Measurements from ENCODE around the gene LRRC55.
"Not testable (repeated sequence)": the region's sequence is repeated elsewhere in the genome, so short reads cannot be mapped to it uniquely, and the experiment has no call there.

The LRRC55 gene

DNA sequence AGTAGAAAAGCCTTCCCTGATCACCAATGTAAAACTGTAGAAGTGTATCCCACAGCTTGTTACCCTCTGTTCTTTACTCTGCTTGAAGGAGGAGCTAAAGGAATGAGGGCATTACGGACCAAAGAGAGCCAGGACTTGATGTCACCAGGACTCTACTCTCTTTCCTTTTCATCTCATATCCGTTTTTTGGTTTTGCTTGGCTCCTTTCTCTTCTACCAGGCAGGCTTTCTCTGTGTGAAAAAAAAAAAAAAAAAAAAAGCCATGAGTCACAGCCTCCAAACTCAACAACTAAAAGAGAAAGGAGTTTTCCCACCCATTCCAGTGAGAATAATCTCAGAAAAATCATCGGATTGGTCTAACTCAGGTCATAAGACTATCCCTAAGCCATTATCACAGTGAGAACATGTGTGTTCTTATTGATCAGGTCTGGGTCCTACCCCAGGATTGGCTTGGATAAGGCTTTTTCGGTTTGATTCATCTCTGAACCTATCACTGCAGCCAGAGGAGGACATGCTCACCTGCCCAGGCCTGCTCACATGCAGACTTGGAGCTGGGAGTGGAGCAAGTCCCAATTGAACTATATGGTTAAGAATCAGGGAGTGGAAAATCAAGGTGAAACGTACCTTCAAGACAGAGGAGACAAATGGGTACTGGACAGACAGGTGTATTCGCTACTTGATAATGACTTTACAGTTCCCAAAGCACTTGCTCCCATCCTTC, 19.4 kb upstream of the LRRC55 start:
- no peak for DNase-seq

DNA sequence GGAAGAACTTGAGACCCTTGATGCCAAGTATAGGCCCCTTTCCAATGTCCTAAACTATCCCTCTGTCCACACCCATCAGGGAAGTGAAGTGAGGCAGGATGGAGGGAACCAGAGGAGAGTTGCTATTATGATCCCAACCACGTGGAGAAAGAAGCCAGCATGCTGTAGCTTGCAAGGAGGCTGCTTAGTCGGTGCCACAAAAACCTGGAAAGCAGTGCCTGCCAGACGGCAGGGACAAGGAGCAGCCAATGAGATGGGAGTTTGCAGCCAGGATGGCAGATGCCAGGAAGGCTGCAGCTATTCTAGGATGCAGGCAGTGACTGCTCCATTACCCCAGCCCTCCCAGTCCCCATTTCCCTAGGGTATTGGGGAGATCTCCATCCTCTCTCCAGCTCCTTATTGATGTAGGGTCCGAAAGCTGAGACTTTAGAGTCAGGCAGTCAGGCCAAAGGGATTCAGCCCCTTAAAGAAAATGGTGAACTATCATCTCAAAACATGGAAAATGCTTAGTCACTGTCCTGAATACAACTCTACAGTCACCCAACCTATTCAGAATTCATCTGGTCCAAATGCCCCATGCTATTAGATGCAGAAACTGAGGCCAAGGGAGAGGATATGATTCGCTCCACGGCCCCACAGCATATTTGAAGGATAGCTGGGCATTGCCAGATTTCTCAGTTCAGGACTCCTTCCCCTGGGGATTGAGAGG, 18.4 kb upstream of the LRRC55 start:
- DNase-seq: no peak

DNA sequence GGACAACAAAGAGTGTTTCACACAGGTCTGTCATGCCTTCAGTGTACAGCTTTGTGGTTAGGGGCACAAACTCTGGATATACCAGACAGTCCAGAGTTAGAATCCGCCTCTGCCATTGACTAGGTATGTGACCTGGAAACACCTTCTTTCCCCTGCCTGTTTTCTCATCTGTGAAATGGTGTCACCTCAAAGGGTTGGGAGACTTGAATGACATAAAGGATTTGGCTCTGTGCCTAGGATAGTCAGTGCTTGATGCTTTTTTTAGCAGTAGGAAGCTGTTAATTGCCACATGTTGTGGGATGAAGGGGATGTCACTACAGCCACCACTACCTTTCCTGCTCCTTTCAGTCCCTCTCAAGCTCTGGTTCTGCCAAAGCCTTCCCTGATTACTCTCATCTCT, 17.4 kb upstream of the LRRC55 start:
- no peak for DNase-seq

GRCh38 chr11:57167125-57167846, 14.5 kb upstream of the LRRC55 start:
- DNase-seq: no peak

GRCh38 chr11:57169732-57170313, 11.9 kb upstream of the LRRC55 start:
- not testable (repeated sequence) for DNase-seq

GRCh38 chr11:57172031-57172430, 9.7 kb upstream of the LRRC55 start:
- DNase-seq: no peak

GRCh38 chr11:57174656-57175055, 7.1 kb upstream of the LRRC55 start:
- no peak for DNase-seq

- DNase-seq: no peak
These were observed 6.3 kb upstream of the LRRC55 start for GRCh38 chr11:57175478-57175877.

DNA sequence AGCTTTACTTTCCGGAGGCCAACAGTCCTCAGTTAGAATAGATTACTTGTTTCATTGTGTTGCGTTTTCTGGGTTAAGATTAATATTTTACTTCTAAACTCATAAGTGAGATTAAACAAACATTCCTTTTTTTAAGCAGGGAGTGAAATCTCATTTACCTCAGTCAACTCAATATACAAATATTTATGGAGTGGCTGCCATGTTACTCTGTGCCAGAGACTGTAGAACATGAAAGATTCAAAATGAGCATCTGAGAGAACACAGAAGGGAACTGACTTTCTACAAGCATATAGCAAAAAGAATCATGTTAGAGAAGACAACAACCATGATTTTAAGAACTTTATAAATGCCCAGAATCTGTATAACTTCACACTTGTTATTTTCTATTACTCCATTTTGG, 3.4 kb upstream of the LRRC55 start:
- no peak for DNase-seq

- no peak for DNase-seq
These were observed 2.1 kb upstream of the LRRC55 start for GRCh38 chr11:57179681-57180080.

- no peak for DNase-seq
These were observed 1.6 kb upstream of the LRRC55 start for GRCh38 chr11:57180081-57180561.

GRCh38 chr11:57180964-57181363, 789 bp upstream of the LRRC55 start:
- no peak for DNase-seq

DNA sequence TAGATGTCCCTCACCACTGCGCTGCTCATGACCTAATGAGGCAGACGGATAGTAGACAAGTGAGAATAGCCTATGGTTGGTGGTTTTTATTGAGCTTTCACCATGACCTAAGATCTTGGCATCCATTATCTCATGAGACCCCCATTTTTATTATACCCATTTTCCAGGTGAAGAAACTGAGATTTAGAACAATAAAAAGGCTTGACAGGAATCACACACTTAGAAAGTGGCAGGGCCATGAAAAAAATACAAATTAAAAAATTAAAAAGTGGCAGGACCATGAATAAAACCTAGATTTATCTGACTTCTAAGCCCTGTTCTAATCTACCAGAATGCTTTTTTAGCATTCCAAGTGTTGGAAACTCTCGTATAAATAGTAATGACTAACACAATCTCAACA, 1.1 kb downstream of the LRRC55 start:
- no peak for DNase-seq

DNA sequence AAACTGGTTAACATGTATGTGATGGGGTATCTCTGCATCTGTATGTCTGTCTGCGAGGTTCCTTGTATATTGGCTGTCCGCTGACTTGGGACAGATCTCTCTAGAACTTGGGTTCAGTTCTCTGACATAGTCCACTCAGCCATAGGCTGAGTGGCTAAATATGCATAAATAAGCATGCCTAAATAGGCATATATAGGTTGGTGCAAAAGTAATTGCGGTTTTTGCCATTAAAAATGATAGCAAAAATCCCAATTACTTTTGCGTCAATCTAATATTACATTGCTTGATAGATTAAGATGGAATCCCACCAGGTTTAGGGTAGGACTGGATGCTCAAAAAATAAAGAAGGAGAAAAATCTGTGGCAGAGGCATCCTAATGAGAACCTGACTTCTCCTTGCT, 8.8 kb downstream of the LRRC55 start:
- DNase-seq: no peak

- DNase-seq: no peak
These were observed 9.8 kb downstream of the LRRC55 start for GRCh38 chr11:57191311-57192219.

DNA sequence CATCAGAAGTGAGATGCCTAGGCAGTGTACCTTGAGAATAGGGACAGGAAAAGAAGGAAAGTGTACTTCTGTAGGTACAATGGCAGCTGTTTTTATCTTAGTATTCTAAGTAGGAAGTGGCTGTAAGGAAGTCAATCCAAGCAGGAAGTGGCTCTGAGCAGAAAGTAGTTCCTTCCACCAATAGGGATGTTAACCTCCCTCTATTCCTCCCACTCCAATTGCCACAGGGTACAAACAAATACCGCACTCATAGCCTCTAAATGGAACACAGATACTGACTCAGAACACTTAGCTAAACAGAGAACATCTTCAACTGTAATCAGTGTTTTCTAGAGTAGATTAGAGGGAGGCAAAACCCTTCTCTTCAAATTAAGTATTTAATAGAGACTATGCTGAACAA, 10.6 kb downstream of the LRRC55 start:
- no peak for DNase-seq

DNA sequence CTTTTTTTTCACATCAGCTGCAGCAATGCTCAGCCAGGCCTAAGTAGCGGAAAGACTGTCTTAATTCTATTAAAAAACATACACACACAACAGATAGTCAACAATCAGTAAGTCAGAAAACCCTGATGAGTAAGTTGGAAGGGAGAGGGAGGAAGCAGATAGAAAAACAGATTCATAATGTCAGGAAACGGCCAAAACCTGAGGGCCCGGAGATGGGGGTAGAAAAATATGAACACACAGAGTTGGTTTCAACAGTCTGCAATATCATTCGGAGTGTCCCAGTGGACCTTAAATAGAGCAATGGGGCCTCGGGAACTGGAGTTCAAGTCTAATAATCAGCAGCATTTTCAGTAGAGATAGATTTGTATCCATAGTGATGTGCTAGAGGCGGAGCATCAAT, 14.8 kb downstream of the LRRC55 start:
- DNase-seq: no peak

GRCh38 chr11:57197762-57198161, 16.0 kb downstream of the LRRC55 start:
- DNase-seq: no peak

DNA sequence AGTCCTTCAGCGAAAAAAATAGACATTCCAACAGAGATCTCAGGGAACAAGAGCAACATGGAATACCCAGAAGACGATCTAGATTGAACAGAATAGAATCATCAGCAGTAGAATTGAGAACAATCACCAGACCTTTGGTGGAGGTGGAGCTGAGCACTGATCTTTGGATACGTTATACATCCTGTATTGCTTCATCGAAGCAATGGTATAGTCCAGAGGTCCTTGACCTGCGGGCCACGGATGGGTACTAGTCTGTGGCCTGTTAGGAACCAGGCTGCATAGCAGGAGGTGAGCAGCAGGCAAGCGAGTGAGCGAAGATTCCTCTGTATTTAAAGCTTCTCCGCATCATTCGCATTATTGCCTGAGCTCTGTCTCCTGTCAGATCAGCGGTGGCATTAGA, 17.6 kb downstream of the LRRC55 start:
- no peak for DNase-seq

GRCh38 chr11:57200917-57201316, 19.2 kb downstream of the LRRC55 start:
- no peak for DNase-seq

DNA sequence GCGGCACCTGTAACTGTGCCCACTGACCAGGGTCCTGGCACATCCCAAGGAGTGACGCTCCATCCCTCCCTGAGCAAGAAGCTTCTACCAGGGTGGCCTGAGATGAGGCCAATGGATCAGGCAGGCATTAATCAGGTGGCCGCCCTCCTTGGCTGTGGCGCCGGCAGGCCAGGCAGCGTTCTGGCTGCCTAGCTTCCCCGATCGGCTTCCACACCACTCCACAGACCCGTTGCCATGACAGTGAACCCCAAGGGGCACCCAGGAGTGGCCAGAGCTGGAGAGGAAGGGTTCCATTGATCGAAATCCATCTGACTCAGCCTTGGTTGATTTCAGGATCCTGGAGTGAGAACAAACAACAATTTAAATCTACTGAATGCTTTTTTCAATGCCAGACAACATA, 20.5 kb downstream of the LRRC55 start:
- DNase-seq: no peak

DNA sequence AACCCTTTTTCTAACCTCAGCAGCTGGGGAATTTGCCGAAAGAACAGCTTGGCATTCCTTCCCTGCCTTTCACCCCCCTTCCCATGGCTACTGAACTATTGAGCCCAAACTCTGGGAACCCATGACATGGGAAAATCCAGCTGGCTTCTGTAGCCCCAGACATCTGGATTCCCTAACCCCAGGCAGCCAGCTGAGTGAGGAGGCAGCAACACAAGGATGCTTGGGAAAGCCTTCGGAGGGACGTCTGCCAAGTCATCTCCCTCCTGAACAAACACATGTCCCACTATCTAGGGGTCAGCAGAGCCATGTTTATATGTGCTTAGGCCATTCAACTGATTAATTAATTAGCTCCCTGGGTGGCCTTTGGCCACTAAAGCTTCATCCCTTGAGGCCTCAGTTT, 21.6 kb downstream of the LRRC55 start:
- no peak for DNase-seq
